HG03442 (cell line): ENCODE measurements around the gene VPS13D.

Experiments
- ATAC-seq: cut with Tn5 transposase; IDR thresholded peaks from one replicate; pipeline ENCODE4 v1.9.1; 2021; ENCODE audit warnings: mild to moderate bottlenecking, moderate library complexity; ENCODE audit not compliant: unreplicated experiment

VPS13D gene

DNA sequence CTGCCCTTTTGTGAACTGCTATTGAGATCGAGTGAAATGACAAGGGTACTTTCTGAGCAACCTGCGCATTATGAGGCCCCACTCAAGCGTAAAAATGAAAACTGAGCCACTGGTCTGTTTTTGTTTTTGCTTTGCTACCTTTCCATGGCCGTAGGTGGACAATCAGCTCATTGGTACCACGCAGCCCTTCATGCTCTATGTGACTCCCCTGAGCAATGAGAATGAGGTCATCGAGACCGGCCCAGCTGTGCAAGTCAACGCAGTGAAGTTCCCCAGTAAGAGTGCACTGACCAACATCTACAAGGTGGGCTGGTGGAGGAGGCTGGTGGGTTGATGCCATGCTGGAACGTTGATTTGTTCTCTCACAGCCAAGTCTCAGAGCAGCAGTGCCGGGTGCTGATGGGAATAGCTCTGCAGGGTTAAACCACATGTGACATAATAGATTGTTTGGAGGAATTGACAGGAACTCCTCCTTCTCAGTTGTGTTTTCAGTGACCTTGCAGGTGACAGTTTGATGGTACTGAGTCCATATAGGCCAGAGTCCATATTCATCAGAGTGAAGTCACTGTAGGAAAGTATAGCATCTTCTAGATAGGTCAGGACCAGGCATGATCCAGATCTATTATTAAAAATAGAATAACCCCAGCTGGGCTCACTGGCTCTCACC, 170.3 kb downstream of the VPS13D start:
- no peak for ATAC-seq

DNA sequence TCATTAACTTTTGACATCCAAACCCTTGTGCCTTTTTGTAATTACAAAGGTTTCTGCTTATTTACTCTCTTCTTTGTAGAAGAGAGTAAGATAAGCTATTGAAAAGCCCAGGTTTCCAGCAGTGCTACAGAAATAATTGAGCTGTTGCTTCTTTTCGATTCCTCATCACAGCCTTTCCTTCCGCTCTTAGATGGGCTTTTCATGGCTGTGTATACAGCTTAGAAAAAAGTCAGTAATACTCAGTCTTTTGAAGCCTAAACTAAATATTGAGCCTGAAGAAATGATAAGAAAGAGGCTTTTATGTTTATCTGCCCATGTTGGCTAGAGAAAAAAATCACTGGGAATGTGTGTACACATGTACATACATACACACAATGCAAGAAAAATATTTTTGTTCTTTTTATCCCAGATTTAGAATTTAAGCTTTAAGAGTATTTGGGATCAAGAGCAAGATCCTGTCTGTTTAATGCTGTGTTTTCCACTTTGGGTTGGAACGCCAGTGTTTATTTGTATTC, 172.4 kb downstream of the VPS13D start:
- ATAC-seq = no peak

DNA sequence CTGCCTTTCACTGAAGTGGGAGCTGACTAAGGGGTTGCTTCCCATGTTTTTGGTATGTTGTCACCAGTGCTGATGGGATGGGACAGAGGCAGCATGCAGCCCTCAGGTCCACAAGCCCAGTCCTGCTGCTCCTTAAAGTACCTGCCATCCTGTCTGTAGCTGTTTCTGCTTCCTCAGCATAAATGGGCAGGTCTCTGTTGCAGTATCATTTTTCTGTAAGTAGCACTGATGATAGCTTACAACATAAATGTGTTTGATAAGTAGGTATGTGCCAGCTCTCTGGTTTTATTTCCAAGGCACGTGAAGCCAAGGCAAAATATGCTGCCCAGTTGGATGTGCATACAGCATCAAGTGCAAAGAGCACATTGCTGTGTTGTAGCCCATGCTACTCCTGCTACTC, 173.0 kb downstream of the VPS13D start:
- ATAC-seq = no peak

DNA sequence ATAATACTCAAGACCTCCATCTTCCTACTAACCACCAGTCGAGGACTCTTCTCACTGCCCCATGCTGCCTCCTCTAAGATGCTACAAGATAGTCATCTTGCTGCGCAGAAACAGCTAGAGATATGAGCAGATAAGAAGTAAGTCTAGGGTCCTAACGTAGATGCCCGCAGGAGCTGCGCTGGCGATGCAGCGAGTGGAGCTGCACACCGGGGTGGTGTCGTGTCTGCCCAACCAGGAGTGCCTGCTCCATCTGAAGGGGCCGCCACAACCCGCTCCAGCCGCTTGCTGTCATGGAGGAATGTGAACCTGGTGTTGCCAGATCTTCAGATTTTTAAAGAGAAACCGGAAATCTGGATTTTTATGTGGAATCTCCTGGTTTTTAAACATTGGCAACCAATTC, 175.1 kb downstream of the VPS13D start:
- no peak for ATAC-seq

DNA sequence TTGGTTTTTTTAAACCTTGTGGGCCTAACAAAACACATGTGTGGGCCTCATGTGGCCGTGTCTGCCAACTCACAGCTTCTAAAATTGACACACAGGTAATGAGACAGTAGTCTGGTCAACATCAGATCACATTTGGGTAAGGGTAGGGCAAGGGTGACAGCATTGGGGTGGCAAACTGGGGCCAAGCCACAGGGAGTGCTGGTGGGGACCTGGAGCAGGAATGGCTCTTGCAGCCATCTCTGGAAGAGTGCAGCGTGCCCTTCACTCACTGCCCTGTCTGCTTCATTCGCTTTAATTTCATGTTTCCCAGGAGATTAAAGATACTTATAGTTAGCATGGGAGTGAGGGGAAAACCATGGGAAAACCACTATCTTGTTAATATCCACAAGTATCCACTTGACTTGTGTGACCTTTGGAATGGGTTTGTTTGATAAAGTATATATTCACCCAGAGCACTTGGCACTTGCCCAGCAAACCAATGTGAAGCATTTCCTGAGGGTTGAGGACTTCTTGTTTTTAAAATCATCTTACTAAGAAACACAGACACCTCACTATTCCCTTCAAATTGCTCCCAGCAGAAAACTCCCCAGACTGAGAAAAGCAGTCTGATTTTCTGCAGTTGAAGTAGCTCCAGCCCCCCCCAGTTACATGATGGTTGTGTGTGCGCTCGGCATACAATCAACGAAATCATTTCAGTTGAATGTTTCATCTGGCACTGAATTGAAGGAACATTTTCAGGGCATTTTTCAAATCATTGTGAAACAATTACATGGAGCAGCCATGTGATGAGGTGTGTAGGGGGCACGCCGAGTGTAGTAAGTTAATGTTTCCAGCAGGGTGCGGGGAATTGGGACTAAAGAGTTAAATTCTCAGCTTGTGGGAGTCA, 175.7 kb downstream of the VPS13D start:
- ATAC-seq = no peak

DNA sequence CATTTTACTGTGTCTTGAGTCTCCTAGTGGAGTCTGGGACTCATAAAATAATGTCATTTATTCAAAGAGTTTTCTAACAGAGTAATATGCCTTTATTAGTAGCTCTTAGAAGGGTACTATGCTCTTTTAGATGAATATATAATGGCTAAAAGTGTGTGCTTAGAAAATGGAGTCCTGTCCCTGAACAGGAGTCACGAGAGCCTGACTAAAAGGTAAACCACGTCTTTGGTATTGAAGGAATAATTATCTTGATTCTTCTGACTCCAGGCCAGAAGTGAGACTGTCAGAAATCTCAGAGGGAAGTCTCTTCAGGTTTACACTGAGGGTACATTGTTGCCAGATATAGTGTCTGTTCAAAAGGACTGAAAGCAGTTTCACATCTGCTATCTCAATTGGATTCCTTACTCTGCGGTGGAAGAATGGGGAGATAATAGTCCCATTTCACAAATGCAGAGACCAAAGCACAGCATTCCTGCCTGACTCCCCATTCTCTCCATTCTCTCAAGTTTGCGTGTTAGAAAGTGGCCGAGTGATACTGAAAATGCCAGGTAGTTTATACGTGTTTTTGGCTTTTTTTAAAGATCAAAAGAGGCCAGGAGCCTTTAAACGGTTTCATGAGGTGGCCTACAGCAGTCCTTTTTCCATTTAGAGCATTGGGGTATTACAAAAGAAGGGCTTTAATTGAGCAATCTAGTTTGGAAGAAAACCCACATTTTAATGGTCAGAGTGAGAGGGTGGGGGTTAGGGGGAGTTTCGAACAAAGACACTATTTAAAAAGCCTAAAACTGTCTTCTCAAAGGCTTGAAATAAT, 176.6 kb downstream of the VPS13D start:
- no peak for ATAC-seq

DNA sequence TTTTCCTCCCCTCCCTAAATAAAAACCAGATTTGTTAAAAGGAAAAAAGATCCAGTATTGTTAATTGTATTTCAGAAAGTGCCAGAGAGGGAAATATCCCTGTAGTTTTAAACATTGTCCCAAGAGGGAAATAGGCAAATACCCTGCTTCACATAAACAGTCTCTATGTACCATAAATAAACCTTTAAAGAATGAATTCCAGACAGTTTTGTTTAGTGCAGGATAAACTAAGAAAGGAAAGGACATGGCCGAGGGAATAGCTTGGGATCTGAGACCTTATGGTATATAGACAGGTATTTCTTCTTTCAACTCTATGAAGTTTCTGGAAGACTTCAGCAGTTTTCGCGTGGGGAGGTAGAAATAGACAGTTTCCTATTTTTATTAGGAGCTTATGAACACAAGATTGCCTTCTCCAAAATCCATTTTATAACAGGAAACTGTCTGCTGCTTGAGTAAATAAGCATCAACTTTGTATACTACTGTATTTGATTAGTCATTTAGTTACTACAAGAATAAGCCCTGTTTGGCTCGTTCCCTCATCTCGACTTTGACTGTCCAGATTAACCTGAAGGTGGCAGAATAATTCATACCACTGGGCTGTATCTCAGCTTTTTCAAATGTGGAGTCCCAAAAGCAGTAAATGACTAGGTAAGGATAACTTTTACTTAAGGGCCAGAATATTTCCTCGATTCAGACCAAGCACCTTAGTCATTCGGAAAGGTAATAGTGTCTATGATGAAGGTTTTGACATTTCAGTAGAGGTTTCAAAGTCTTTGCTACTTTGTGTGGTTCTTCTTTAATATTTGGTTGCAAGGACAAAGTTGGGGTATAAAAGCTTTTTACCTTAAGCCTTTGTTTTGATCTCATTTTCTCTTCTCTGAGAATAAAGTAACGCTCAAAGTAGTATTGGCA, 177.5 kb downstream of the VPS13D start:
- no peak for ATAC-seq

DNA sequence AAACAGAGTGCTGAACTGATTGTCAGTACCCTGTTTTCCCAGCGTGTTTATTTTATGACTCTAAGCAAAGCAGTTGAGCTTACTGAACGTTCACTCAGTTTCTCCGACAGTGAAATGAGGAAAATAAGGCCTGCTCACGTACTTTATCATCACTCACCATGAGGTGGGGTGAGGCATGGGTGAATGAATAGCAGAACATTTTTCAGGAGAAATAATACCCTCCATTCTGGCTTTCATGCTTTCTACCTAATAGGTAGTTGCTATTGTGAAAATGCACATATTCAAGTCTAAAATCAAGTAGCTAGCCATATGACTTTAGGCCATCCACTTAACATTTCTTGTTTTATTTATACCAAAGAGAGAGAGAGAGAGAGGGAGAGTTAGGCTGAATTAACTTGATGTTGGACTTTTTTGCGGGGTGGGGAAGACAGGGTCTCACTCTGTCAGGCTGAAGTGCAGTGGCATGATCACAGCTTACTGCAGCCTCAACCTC, 178.2 kb downstream of the VPS13D start:
- no peak for ATAC-seq

DNA sequence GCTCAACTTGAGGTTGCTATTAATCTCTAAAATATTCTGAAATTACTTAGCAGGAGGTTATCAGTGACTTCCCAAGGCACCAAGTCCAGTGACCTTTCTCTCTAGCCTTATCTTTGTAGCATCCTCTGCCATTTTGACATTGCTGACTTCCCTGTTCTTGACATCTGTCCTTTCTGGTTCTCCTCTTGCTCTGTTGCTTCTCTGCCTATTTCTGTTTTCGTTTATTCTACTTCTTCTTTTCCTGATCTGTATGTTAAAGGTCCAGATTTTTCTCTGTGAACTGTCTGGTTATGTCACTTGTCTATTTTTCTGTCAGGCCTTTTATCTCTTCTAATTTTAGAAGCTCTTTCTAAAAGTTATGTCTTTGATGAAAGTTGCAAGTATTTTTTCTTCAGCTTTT, 178.8 kb downstream of the VPS13D start:
- no peak for ATAC-seq

DNA sequence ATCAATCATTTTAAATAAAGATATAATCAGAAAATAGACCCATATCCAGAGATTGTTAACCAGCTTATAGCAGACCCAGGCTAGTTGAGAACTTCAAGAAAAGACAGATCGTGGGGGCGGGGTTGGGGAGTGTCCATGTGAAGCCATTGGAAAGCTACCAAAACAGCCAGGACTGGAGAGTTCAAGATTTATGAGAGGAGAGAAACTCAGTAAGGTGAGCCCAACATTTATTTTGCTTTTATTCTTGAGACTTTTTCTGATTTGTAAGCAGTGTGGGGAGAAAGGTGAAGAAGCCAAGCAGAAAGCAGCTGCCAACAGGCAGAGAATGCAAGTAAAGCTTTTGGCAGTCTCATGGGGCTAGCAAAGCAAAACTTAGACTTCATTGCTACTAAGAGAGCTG, 179.9 kb downstream of the VPS13D start:
- no peak for ATAC-seq

DNA sequence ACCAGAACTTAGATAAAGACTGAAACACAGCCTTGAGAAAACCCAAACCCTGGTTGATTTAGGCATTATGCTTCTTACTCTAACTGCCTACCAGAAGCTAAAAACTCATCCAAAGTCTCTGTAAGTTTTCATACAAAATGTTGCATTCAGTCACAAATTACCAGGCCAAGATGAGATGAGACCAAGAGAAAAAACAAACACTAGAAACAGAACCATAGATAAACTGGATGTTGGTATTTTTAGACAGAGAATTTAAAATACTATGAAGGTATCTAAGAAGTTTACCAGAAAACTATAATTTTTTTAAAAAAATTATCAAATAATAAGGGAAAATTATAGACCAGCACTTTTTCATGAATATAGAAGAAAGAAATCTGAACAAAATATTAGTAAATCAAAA, 180.5 kb downstream of the VPS13D start:
- no peak for ATAC-seq

DNA sequence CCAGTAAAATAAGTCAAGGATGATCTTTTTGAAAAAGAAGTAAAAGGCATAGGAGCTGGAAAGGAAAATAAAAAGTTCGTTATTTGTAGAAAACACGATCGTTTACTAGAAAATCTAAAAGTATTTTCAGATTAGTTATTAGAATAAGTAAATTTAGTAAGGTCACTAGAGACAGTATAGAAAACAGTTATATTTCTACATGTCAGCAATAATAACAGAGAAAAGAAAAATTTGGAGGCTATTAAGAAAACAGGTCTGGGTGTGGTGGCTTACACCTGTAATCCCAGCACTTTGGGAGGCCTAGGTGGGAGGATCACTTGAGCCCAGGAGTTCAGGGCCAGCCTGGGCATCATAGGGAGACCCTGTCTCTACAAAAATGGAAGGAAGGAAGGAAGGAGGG, 181.3 kb downstream of the VPS13D start:
- no peak for ATAC-seq

DNA sequence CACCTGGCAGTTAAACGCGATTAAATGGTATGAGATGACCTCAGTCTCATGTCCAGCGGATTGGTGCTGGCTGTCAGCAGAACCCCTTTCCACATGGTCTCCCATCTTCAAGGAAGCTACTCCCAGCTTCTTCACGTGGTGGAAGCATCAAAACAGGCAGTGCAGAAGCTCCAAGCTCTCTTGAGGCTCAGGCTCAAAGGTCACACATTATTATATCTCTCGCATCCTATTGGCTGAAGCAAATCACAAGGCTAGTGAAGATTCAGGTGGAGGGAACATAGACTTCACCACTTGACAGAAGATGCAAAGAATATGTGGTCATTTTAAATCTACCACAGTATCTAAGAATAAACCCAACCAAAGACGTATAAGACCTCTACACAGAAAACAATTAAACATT, 181.9 kb downstream of the VPS13D start:
- no peak for ATAC-seq

DNA sequence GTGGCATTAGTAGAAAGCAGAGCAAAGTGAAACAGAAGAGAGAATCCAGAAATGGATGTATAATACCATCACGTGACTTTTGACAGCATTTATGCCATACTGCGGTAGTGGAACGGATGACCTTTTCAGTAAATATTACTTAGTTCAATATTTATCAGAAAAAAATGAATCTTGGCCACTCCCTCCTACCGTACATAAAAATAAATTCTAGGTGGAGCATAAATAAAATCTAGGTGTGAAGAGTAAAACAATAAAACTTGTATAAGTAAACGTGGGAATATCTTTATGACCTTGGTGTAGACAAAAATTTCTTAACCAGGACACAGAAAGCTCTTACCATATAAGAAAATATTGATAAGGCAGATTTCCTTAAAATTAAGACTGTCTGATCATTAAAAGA, 182.6 kb downstream of the VPS13D start:
- no peak for ATAC-seq

DNA sequence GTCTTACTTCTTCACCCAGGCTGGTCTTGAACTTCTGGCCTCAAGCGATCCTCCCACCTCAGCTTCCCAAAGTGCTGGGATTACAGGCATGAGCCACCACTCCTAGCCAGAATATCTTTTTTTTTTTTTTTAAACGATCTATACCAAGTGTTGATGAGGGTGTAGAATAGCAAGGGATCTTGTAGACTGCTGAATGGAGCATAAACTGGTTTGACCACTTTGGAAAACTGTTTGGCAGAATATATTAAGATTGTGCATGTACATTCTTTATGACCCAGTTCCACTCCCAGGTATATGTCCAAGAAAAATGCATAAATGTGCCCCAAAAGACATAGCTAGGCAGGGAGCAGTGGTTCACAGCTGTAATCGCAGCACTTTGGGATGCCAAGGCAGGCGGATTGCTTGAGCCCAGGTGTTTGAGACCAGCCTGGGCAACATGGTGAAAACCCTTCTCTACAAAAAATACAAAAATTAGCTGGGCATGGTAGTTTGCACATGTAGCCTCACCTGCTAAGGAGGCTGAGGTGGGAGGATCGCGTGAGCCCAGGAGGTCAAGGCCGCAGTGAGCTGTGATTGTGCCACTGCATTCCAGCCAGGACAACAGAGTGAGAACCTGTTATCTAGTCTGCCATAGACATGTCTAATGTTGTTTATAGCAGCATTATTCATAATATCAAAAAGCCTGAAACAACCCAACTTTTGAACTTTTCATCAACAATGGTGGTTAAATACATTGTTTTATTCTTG, 184.0 kb downstream of the VPS13D start:
- no peak for ATAC-seq

DNA sequence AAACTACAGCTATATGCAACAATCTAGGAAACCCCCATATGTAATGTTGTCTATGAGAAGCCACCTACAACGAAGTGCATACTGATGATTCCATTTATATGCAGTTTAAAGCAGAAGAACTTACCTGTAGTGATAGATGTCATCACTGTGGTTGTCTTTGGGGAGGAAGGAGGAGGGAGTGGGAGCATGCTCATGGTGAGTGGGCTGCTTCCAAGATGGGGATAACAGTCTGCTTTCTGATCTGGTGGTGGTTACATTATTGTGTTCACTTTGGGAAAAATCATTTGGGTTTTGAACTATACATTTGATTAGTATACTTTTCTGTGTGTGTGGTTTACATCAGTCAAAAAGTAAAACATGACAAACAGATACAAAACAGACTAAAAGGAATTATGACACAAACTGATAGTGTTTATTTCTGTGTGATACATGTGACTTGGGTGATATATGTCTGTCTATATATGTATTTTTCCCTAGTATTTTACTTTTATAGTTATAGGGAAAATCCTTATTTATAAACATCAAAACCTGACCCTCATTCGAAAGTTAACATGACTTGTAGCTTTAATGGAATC, 184.7 kb downstream of the VPS13D start:
- ATAC-seq = no peak

DNA sequence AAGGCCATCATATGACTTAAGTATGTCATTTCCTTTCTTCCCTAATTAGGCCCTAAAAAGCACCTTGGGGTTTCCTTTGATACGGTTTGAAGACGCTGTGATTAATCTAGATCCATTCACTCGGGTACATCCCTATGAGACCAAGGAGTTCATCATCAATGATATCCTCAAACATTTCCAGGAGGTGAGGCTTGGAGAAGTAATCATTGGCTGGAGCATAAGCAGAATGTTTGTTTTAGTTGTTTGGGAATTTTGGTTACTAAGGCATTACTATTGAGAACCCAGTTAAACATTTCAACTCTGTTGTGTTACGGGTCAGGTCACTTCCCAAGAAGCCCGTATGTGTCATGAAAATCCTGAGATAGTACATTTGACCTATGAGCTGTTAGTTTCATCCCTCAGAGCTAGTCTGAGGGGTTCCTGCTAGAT, 185.2 kb downstream of the VPS13D start:
- no peak for ATAC-seq

DNA sequence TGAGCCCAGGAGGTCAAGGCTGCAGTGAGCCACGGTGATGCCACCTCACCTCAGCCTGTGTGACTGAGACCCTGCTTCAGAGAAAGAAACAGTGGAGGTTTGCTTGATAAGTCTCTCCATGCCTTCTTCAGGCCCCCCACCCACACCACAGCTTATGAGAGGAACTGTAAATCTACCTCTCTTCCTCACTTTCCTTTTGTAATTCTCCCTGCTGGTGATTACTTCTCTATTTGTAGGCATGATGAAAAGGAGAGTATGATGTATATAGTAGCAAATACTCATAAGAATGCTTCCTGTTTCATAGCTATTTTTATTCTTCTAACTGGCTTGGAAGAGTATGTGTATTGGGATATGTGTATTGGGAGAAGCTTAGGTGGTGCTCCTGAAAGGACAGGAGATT, 186.3 kb downstream of the VPS13D start:
- ATAC-seq = no peak

DNA sequence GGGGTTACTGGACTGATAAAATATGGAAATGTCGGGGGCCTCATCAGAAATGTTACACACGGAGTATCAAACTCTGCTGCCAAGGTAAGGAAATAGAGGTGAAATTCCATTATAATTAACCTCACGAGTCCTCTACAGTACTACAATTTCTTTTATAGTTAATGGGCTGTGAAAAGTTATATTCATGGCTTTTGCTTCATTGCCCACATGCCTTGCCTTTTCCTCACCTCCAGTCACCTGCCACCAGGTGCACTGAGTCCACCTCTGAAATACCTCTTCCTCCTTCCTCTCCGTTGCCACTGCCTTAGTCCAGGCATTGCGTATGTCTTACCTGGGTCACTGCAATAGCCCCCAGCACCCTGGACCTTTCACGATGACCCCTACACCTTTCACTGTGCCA, 186.9 kb downstream of the VPS13D start:
- no peak for ATAC-seq
